Posterior vena cava (tissue), 2 donors: Measurements from ENCODE around the gene CETP. TPM values are rescaled to one million over a fixed set of nuclear protein-coding genes. Genes with fewer than 3 reads are reported as not detected.
A peak's percentile ranks its signal among the peaks of the same experiment; 100 is the strongest.
"Not testable (repeated sequence)": the region's sequence is repeated elsewhere in the genome, so short reads cannot be mapped to it uniquely, and the experiment has no call there.

Experiments used
- DNase-seq: peaks from one replicate; pipeline ENCODE4 v3.0.0-alpha.2; 2020; ENCODE audit warnings: low spot score
- intact Hi-C, 2 donors: fragments of 100-400 bp; cut with DNase I; formaldehyde crosslinking; loops; one replicate each; pipeline versions ENCODE4 v1.14.1 to v1.14.2; 2022 to 2023
- total RNA-seq, 2 donors: library from RNA; stranded (reverse); fragmentation: NEBNext Ultra II Directional; extraction: Animal tissue kit (Norgen Biotek cat#: 25700); gene quantifications; one replicate each; pipeline ENCODE4 v1.2.1, GENCODE V29; 2021
- donor health status: DM: yes; HTN: yes; CAD: no.
- donor health status: DM: yes; HTN: yes; CAD: no.

CETP gene
- total RNA-seq, 2 donors from 2014 or later, result 0.60 TPM; not detected in 1

DNA sequence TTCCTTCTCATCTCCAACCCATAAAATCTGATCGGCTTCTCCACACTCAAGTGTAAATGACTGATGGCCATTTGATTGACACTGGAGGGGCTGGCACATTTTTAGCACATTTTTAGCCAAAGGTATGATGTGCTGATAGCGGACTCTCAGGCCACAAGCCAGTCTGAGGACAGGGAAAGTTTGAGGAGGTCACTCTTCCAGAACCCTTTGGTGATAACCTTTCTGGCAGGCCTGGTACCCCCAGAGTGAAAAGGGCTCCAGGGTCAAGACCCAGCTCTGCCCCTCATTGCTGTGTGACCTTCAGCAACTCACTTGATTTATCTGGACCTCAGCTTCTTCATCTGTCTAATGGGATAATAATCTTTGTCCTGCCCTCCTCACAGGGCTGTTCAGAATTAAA, 25.9 kb downstream of the CETP start:
- DNase-seq, result peak; percentile 52
- intact Hi-C loops, result no loop called here

DNA sequence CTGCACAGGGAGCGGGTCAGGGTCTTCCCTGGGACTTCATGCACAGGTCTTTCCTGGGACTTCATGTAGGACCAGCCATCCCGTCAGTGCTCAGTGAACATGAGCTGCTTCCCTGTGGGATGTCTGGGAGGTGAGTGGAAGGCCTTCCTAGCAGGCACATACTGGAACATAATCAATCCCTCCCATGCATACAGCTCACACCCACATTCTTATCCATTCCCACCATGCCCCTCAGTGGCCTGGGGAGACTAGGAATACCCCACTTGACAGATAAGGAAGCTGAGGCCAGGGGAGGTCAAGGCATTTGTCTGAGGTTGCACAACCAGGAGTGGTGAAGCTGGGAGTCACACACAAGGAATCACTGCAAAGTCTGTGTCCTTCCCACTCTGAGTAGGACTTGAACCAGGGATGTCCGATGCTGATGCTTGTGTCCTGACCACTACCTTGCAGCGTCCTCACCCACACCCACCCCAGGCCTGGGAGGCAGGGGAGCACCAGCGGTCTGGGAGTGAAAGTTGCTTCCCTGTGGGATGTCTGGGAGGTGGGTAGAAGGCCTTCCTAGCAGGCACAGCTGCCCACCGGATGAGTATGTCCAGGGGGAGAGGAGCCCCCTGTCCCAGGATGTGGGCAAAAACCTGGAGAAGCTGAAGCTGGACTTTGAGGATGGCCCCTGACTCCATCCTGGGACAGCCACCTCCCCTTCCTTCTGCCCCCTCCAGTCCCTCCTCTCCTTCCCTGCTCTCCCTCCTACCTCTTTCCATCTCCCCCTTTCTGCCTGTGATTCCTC, 26.6 kb downstream of the CETP start:
- intact Hi-C loops, result no loop called here
- DNase-seq, result peak; percentile 76

DNA sequence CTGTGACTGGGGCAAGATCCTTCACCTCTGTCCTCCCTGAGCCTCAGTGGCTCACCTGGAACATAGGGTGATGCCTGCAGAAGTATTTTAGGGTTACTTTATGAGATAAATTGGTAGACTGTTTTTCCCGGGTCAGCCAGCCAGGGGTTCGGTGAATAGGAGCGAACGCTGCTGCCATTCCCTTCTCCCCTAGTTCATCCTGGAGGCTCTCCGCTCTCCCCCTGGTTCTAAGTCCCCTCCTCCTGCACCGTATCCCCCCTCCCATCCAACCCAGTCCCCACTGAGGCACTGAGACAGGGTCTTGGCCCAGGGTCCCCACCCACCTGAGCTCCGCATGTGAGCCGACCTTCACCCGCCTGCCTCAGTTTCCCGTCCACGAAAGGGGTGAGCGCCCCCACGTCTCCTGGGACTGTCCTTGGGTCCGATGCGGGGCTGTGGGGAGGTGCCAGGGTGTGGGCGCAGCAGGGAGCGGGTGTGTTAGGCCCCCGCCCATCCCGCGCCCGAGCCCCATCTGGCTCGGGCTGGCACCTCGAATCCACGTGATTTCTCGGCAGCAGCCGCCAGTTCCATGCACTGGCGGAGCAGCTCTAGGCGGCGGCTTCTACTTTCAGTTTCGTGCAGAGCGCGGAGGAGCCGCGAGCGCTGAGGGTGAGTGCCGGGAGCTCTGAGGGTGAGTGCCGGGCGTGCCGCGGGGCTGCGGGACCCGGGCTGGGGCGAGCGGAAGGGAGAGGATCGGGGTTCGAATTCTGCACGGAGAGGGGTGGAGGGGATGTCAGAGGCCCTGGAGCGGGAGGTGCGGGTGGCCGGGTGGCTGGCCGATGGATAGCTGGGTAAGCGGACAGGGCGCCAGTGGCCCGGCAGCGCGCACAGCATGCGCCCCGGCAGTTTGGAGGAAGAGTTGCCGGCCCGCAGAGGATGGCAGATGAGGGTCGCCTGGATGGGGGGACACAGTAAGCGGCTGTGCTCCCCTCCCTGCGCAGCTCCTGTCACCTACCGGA, 27.5 kb downstream of the CETP start, which contains the start of gene NLRC5:
TSS of gene NLRC5 (plus strand) at position 610 of the 998 bp plus-strand sequence. CDS start 31,156 bp downstream, outside the sequence.
- intact Hi-C loops, result no loop called here
- DNase-seq, result peak; percentile 96

DNA sequence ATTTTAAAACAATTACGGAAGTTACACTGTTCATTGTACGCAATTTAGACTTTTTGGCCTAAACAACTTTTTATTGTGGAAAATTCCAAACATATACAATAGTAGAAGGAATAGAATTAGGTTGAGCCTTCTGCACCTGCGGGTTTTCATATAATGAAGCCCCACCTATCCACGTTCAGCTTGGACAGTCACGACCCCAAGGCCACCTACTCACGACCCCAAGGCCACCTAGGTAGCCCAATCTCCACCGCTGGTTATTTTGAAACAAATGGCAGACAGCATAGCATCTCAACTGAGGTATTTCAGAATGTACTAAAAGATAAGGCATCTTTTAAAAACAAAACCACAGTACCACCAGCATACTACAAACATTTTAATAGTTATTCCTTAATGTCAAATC, 28.2 kb downstream of the CETP start:
- intact Hi-C loops, result no loop called here
- no peak for DNase-seq

DNA sequence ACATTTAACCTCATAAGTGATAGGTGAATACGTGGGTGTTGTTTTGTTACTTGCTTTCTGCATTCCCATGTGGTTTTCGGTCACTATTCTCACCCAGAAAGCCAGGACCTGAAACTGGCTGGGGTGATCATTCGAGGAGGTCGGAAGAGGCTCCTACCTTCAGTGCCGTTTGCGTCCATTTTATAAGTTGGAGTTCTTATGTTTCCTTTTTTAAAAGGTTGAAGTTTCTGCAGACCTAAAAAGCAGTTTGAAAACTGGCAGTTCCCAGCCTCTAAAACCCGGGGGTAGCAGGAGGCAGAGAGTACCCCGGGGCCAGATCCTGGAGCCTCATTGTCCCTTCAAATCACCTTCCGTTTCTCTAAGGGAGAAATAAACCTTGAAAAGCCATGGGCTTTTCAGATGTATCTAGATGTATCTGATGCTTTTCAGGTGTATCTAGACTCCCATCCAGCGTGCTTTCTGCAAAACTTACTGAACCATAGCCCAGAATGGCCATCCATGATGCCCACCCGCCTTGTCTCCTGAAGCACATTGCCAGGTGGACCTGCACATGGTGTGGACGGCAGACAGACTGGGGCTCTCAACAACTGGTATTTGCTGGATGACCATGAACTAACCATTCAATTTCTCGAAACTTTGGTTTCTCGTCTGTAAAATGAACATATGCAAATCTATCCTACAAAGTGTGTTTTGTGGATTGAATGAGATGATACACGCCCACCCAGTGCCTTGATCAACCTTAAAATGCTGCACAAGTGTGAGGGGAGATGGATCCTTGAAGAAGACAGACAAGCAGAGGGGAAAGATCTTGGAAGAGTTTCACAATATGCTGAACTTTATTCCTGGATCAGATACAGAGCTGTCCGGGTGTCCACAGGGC, 28.9 kb downstream of the CETP start:
- intact Hi-C loops, result no loop called here
- peak; percentile 52 for DNase-seq

DNA sequence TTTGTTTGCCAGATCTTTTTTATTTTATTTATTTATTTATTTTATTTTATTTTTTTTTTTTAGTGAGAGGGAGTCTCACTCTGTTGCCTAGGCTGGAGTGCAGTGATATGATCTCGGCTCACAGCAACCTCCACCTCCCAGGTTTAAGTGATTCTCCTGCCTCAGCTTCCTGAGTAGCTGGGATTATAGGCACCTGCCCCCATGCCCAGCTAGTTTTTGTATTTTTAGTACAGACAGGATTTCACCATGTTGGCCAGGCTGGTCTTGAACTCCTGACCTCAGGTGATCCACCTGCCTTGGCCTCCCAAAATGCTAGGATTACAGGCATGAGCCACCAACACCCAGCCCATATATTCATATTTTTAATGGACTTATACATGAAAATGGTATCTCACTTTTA, 30.7 kb downstream of the CETP start:
- intact Hi-C loops, result not testable (repeated sequence)
- DNase-seq, result peak; percentile 11

DNA sequence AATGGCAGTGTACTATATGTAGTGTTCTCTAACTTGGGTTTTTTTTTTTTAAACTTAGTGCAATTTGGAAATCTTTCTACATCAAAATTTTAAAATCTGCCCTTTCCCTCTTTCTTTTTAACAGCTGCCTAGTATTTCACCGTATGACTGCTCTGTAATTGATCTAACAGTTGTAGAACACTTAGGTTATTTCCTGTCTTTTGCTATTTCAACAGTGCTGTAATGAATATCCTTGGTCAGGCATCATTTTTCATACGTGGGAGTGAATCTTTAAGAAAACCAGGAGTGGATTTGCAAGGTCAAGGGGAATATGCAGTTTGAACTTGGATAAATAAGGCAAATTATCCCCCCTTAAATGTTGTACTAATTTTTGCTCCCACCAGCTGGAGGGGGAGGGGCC, 31.5 kb downstream of the CETP start:
- no peak for DNase-seq
- intact Hi-C loops, result no loop called here

DNA sequence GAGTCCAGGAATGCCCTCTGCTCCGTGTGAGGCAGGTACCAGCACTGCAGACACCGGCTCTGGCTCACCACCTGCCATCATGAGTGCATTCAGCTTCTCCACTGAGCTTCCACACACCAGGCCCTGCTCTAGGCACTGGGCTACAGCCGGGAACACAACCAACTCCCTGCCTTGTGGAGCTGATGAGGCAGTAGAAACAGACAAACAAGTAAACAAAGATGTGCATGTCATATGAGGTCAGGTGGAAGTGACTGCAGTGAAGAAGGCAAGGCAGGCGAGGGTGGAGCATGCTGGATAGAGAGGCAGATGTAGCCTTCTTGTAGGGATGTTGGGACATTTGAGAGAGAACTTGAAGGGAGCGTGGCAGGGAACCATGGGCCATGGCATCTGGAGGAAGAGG, 32.6 kb downstream of the CETP start:
- intact Hi-C loops, result no loop called here
- DNase-seq, result peak; percentile 40

DNA sequence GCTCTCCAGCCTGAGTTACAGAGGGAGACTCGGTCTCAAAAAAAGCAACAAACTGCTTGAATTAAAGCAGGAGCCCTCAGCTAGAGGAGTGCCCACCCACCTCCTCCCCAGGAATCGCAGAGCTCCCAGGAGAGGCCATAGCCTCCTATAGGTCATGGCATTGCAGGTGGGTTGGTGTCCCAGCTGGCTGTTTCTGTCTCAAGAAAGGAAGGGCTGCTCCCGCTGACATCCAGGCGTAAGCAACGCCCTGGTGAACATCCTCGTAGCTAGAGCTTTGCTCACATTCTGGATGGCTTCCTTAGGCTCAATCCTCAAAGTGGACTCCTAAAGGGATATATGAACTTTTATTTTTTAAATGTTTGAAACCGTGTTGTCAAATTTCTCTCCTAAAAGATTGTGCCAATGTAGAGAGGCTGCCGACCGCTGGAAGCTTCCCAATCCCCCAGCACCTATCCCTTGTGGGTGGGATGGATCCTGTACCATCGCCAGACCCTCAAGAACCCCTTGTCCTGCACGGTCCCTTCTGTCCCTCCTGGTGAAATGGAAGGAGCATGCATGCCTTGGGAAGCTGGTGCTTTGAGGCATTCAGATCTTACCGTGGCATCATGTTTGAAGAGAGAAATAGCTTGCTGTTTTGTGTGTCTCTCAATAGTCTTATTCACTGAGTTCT, 33.5 kb downstream of the CETP start:
- peak; percentile 24 for DNase-seq
- intact Hi-C loops, result no loop called here

DNA sequence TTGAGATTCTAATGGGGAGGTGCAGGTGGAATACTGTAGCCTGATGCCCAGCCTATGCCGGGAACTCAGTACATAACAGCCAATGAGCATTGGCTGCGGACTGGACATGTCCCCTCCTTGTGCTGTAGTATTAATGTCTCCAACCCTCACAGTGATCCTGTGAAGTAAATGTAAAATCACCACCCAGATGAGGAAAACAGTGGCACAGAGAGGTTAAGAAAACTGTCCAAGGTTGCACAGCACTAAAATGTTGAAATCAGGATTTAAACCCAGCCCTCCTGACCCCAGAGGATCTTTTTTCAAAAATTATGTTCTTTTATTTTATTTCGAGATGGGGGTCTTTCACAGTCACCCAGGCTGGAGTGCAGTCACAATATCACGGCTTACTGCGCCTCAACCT, 35.5 kb downstream of the CETP start:
- DNase-seq, result peak; percentile 48
- intact Hi-C loops, result no loop called here

DNA sequence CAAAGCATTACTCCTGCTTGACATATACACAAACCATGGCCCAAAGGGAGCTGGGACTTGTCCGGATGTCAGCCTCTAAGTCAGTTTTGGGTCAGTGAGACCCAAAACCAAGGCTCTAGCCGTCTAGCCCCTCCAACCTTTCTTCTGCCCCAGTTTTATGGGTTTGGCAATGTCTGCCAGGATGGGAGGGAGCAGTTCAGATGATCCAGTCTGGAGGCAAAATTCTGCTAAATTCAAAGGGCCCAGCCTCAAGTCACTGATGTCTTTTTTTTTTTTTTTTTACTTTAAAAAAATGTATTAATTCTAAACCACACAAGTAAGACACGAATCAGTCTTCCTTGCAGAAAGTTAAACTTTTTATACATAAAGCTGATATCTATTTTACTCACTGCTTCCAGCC, 36.2 kb downstream of the CETP start:
- peak; percentile 2 for DNase-seq
- intact Hi-C loops, result no loop called here

DNA sequence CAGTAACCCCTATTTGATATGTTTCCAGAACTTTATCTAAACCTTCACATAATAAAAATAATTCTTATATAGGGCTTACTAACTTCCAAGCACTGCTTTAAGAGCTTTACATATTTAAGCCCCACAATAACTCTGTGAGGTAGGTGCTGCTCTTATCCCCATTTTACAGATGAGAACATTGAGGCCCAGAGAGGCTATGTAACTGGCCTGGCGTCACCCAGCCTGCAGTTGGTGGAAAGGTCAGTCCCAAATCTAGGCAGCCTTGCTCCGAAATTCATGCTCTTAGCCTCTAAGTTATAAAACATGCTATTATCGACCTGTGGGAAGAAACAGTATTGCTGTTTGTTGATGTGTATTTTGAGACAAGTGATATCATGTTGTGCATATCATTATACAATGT, 36.6 kb downstream of the CETP start:
- DNase-seq, result peak; percentile 5
- intact Hi-C loops, result no loop called here

DNA sequence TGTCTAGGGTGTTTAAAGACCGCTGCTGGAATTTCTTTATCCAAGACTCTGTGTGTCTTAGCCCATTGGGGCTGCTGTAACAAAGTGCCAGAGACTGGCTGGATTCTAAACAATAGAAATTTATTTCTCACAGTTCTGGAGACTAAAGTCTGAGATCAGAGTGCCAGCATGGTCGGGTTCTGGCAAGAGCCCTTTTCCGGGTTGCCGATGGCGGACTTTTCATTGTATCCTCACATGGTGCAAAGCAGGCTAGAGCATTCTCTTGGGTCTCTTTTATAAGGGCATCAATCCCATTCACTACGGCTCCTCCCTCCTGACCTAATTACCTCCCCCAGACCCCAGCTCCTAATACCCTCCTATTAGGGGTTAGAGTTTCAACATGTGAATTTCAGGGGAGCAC, 37.1 kb downstream of the CETP start:
- peak; percentile 60 for DNase-seq
- intact Hi-C loops, result no loop called here

DNA sequence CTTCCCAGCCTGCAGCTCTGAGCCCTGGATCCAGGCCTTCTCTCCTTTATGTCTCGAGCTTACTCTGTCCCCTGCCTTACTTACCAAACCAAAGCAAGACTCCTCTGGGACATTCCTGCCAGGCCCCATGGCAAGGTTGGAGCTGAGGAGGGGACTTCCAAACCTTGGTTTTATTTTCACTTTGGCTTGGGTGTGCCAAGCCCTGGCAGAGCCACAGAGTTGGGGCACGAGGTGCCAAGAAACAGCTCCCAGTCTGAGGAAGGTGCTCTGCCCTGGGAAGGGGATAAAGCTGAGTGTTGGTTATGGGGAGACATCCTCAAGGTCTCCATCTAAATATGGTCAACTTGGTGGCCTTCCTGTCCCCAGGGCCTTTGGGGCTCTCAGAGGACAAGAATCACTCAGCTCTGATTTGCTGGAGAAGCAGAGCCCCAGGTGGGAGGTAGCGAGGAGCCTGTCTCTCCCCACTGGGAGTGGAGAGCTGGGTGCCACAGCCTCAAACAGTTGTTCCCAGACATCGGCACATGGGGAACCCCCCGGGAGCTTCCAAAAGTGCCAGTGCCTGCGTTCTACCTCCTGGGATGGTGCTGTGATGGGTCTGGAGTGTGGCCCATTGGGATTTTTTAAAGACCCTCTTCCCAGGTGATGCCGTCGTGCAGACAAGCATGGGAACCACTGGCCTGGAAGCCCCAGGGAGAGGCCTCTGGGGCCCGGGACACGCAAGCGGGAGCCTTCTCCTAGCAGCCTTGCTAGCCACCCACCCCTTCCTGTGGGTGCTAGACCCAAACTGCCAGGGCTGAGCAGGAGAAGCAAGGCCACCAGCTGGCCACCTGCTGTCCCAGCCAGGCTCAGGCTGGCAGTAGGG, 37.9 kb downstream of the CETP start:
- peak; percentile 70 for DNase-seq
- intact Hi-C loops, result no loop called here

DNA sequence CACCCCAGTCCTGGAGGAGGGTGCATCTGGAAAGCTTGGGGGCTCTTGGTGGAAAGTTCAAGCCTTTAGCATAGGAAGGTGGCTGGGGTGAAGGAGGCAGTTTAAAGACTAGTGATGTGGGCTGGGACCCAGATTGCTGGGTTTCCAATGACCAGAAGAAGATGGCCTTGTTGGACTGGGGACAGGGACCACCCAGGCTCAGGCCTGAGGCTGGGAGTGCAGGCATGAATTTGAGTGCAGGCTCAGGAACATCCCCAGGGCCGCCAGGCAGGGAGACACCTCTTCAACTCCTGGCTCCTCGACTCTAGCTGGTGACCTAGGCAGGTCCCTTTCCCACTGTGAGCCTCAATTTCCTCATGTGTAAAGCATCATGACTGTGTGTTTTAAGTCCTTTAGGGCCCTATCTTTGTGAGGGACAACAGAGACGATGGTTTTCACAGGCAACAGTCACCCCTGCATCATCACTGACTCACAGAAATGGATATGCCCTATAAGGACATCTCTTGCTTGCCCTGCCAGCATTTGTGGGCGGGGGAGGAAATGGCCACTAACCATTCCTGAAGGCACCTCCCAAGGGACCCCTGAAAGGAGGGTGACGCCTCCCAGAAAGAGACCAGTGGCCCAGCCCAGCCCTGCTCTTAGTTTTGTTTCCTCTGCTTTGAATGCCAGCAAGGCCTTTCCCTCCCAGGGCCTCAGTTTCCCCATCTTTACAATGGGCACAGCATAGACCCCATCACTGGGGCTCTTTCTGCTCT, 38.7 kb downstream of the CETP start:
- DNase-seq, result peak; percentile 94
- intact Hi-C loops, result no loop called here

DNA sequence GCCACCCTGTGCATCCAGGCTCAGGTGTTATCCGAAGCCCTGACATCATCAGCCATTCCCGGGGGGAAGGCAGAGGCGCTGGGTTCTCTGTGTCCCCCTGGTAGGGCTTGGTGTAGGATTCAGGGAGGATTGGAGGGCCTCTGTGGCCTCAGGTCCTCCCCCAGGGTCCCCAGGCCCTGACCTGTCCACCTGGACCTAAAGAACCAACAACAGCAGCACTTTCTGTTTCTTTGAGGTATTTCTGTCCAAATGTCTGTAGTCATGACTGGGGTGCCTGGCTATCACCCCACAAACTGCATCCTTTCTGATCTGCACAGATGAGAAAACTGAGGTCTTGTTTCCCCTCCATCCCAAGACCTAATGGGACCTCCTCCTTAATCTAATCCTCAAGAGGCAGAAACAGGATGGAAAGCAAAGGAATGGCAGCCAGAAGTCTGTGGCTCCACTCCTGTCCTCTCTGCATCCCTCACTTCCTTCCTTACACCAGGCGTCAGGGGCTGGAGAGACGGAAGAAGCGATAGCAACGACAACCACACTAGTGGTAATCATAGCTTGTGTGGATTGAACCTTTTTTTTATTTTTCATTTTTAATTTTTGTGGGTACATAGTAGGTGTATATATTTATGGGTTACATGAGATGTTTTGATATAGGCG, 39.4 kb downstream of the CETP start:
- intact Hi-C loops, result no loop called here
- peak; percentile 45 for DNase-seq
